ENCODE measurements around the gene CXCL14. TPM values are rescaled to one million over a fixed set of nuclear protein-coding genes. Genes with fewer than 3 reads are reported as not detected.

CXCL14 gene
- total RNA-seq, 1 experiment from 2014 or later, result not detected

- no peaks in the 10 kb centered on the region for H3K9me3 ChIP-seq (ENCODE audit: control insufficient read depth, insufficient read depth, low read depth, low read length)
- H3K4me1 ChIP-seq (ENCODE audit: control insufficient read depth, insufficient read depth, low read length), result no peaks in the 10 kb centered on the region
- ChIA-PET CTCF (no interaction called here), POLR2A (no interaction called here)
- H3K36me3 ChIP-seq (ENCODE audit: control insufficient read depth, insufficient read depth, low read length), result no peaks in the 10 kb centered on the region
- intact Hi-C loops (cut with micrococcal nuclease; ENCODE audit: unreplicated experiment), result no loop called here
- ATAC-seq (no peak), DNase-seq (ENCODE audit: low read depth, low spot score) (no peak)
- H3K4me3 ChIP-seq (ENCODE audit: low read depth in 2 of 2, low read length in 2 of 2), result no peak overlapping the region
- H3K27me3 ChIP-seq (ENCODE audit: control insufficient read depth, insufficient read depth, low read length), result peaks cover 4% of the 10 kb centered on the region
- TF ChIP-seq POLR2AphosphoS5 (IDR thresholded peaks at IDR 0.05; ENCODE audit: low read depth, low read length) (no peak), REST (IDR thresholded peaks at IDR 0.05; ENCODE audit: insufficient read depth in 1 of 2, low read depth in 2 of 2, low read length in 1 of 2) (no peak), TCF7L2 (IDR thresholded peaks at IDR 0.05; ENCODE audit: low read depth, low read length) (no peak), CTCF (IDR thresholded peaks at IDR 0.05) (no peak), SIN3A (IDR thresholded peaks at IDR 0.05; ENCODE audit: borderline replicate concordance, insufficient read depth, low read depth, low read length) (no peak)
- H3K27ac ChIP-seq (ENCODE audit: low read length), result no peak overlapping the region
- BruUV-seq (replicated peaks), result no TSS peak
- in situ Hi-C loops (cut with HindIII; ENCODE audit: low pct_unique_long_range_greater_than_20kb, low sequenced_read_pairs), result no loop called here
These were observed 15.1 kb upstream of the CXCL14 start for GRCh38 chr5:135593886-135594285.

- BruUV-seq (replicated peaks), result no TSS peak
- Histone ChIP-seq H3K36me3 (ENCODE audit: control insufficient read depth, insufficient read depth, low read length) (no peaks in the 10 kb centered on the region), H3K27me3 (ENCODE audit: control insufficient read depth, insufficient read depth, low read length) (peaks cover 2% of the 10 kb centered on the region), H3K9me3 (ENCODE audit: control insufficient read depth, insufficient read depth, low read depth, low read length) (no peaks in the 10 kb centered on the region), H3K4me1 (ENCODE audit: control insufficient read depth, insufficient read depth, low read length) (no peaks in the 10 kb centered on the region), H3K27ac (ENCODE audit: low read length) (no peak overlapping the region), H3K4me3 (ENCODE audit: low read depth in 2 of 2, low read length in 2 of 2) (no peak overlapping the region)
- DNase-seq (ENCODE audit: low read depth, low spot score) (no peak), ATAC-seq (no peak)
- intact Hi-C loops (cut with micrococcal nuclease; ENCODE audit: unreplicated experiment) (no loop called here), in situ Hi-C loops (cut with HindIII; ENCODE audit: low pct_unique_long_range_greater_than_20kb, low sequenced_read_pairs) (no loop called here)
- POLR2A ChIA-PET, result no interaction called here
- CTCF ChIA-PET, result no interaction called here
- no peak for TF ChIP-seq TCF7L2 (IDR thresholded peaks at IDR 0.05; ENCODE audit: low read depth, low read length)
- TF ChIP-seq SIN3A (IDR thresholded peaks at IDR 0.05; ENCODE audit: borderline replicate concordance, insufficient read depth, low read depth, low read length), result no peak
These were observed 14.3 kb upstream of the CXCL14 start for GRCh38 chr5:135593141-135593540.

- CTCF ChIA-PET, result no interaction called here
- no peak overlapping the region for H3K27ac ChIP-seq (ENCODE audit: low read length)
These were observed 13.7 kb upstream of the CXCL14 start for GRCh38 chr5:135592312-135593045.

More at GRCh38 chr5:135592312-135593045, 13.7 kb upstream of the CXCL14 start:
- POLR2A ChIA-PET, result no interaction called here
- DNase-seq (ENCODE audit: low read depth, low spot score), result no peak
- in situ Hi-C loops (cut with HindIII; ENCODE audit: low pct_unique_long_range_greater_than_20kb, low sequenced_read_pairs), result no loop called here
- Histone ChIP-seq H3K4me1 (ENCODE audit: control insufficient read depth, insufficient read depth, low read length) (no peaks in the 10 kb centered on the region), H3K4me3 (ENCODE audit: low read depth in 2 of 2, low read length in 2 of 2) (no peak overlapping the region), H3K36me3 (ENCODE audit: control insufficient read depth, insufficient read depth, low read length) (no peaks in the 10 kb centered on the region), H3K9me3 (ENCODE audit: control insufficient read depth, insufficient read depth, low read depth, low read length) (no peaks in the 10 kb centered on the region), H3K27me3 (ENCODE audit: control insufficient read depth, insufficient read depth, low read length) (no peaks in the 10 kb centered on the region; the same call in 1 of the 2 replicates)
- TF ChIP-seq POLR2AphosphoS5 (IDR thresholded peaks at IDR 0.05; ENCODE audit: low read depth, low read length) (no peak), SIN3A (IDR thresholded peaks at IDR 0.05; ENCODE audit: borderline replicate concordance, insufficient read depth, low read depth, low read length) (no peak), REST (IDR thresholded peaks at IDR 0.05; ENCODE audit: insufficient read depth in 1 of 2, low read depth in 2 of 2, low read length in 1 of 2) (no peak), TCF7L2 (IDR thresholded peaks at IDR 0.05; ENCODE audit: low read depth, low read length) (no peak), CTCF (IDR thresholded peaks at IDR 0.05) (no peak)
- ATAC-seq, result no peak
- intact Hi-C loops (cut with micrococcal nuclease; ENCODE audit: unreplicated experiment), result no loop called here
- BruUV-seq (replicated peaks), result no TSS peak

Measured in Panc1 (cell line).